Liver (tissue), 9 donors: ENCODE data around the gene HS1BP3. TPM values are rescaled to one million over a fixed set of nuclear protein-coding genes. Genes with fewer than 3 reads are reported as not detected.

Experiments used
- DNase-seq: peaks from one replicate; pipeline ENCODE4 v3.0.0-alpha.2; 2017; ENCODE audit warnings: low spot score
- H3K27ac ChIP-seq, 2 donors: one replicate each; pipeline ENCODE4 v1.7.0; 2013; ENCODE audit warnings: inconsistent platforms in 2 of 2, low read length in 2 of 2, control low read depth in 1 of 2, low read depth in 1 of 2, mild to moderate bottlenecking in 1 of 2
- H3K27me3 ChIP-seq, 4 donors: one replicate each; pipeline versions ENCODE4 v1.6.1 to v1.7.0; 2013; ENCODE audit warnings: low read length in 3 of 4, inconsistent platforms in 1 of 4, mild to moderate bottlenecking in 1 of 4, moderate library complexity in 1 of 4; ENCODE audit not compliant: control insufficient read depth in 4 of 4, insufficient read depth in 4 of 4
- H3K36me3 ChIP-seq, 4 donors: one replicate each; pipeline versions ENCODE4 v1.6.1 to v1.7.0; 2013; ENCODE audit warnings: low read length in 3 of 4, mild to moderate bottlenecking in 3 of 4, low read depth in 1 of 4, moderate library complexity in 1 of 4; ENCODE audit not compliant: control insufficient read depth in 4 of 4, insufficient read depth in 3 of 4
- H3K4me1 ChIP-seq, 4 donors: one replicate each; pipeline versions ENCODE4 v1.6.1 to v1.7.0; 2013; ENCODE audit warnings: low read length in 3 of 4, mild to moderate bottlenecking in 3 of 4, moderate library complexity in 1 of 4; ENCODE audit not compliant: control insufficient read depth in 4 of 4, insufficient read depth in 4 of 4
- H3K4me3 ChIP-seq, 3 donors: one replicate each; pipeline versions ENCODE4 v1.6.1 to v1.7.0; 2013; ENCODE audit warnings: low read length in 3 of 3, control low read depth in 1 of 3, low read depth in 1 of 3, mild to moderate bottlenecking in 1 of 3
- H3K9ac ChIP-seq, 2 donors: one replicate each; pipeline ENCODE4 v1.7.0; 2013; ENCODE audit warnings: low read length in 2 of 2, mild to moderate bottlenecking in 2 of 2, moderate library complexity in 2 of 2, control low read depth in 1 of 2, low read depth in 1 of 2
- H3K9me3 ChIP-seq, 4 donors: one replicate each; pipeline versions ENCODE4 v1.6.1 to v1.7.0; 2013; ENCODE audit warnings: low read length in 3 of 4; ENCODE audit not compliant: control insufficient read depth in 4 of 4
- ATF3 ChIP-seq: IDR thresholded peaks from 2 replicates; pipeline ENCODE4 v1.6.1; 2016; ENCODE audit warnings: antibody characterized with exemption
- CTCF ChIP-seq: fragments of 150-350 bp; IDR thresholded peaks from 2 replicates; pipeline ENCODE4 v1.5.1; 2017; ENCODE audit warnings: improper control_type of control experiment, low read depth, low read length; ENCODE audit not compliant: missing input control
- EGR1 ChIP-seq, 2 donors: IDR thresholded peaks; 2 replicates each; pipeline ENCODE4 v1.6.1; 2016 to 2018; ENCODE audit warnings: antibody characterized with exemption in 2 of 2, low read depth in 2 of 2
- FOXA2 ChIP-seq: IDR thresholded peaks from 2 replicates; pipeline ENCODE4 v1.6.1; 2016; ENCODE audit warnings: antibody characterized with exemption
- GABPA ChIP-seq, 2 donors: IDR thresholded peaks in 1 of 2; conservative IDR thresholded peaks in 1 of 2; 2 replicates each; pipeline ENCODE4 v1.6.1; 2016; ENCODE audit warnings: antibody characterized with exemption in 2 of 2, mild to moderate bottlenecking in 1 of 2, moderate library complexity in 1 of 2
- HNF4G ChIP-seq: IDR thresholded peaks from 2 replicates; pipeline ENCODE4 v1.6.1; 2016; ENCODE audit warnings: antibody characterized with exemption
- JUND ChIP-seq, 2 donors: IDR thresholded peaks; 2 replicates each; pipeline ENCODE4 v1.6.1; 2016; ENCODE audit warnings: antibody characterized with exemption in 2 of 2
- RAD21 ChIP-seq, 2 donors: IDR thresholded peaks; 2 replicates each; pipeline ENCODE4 v1.6.1; 2016; ENCODE audit warnings: antibody characterized with exemption in 2 of 2, mild to moderate bottlenecking in 2 of 2
- REST ChIP-seq: IDR thresholded peaks from 2 replicates; pipeline ENCODE4 v1.6.1; 2016; ENCODE audit warnings: antibody characterized with exemption, mild to moderate bottlenecking
- RXRA ChIP-seq, 2 donors: IDR thresholded peaks; 2 replicates each; pipeline ENCODE4 v1.6.1; 2017 to 2018; ENCODE audit warnings: antibody characterized with exemption in 2 of 2, mild to moderate bottlenecking in 1 of 2
- TAF1 ChIP-seq: conservative IDR thresholded peaks from 2 replicates; pipeline ENCODE4 v1.6.1; 2016; ENCODE audit warnings: antibody characterized with exemption, mild to moderate bottlenecking
- YY1 ChIP-seq: IDR thresholded peaks from 2 replicates; pipeline ENCODE4 v1.6.1; 2016; ENCODE audit warnings: antibody characterized with exemption, mild to moderate bottlenecking
- WGBS: extraction: QIAGEN DNeasy Blood & Tissue Kit; methylation state at CpG from one replicate; pipeline ENCODE4 v1.1.7; 2013; 5-methylcytosine and 5-hydroxymethylcytosine counted together
- polyA plus RNA-seq, 2 donors: library from polyadenylated mRNA; stranded (reverse) in 1 of 2; unstranded in 1 of 2; fragments of 200-250 nt in 1 of 2; fragments of >200 nt in 1 of 2; fragmentation: Nextera tagmentation in 1 of 2; extraction: Ambion mirVana in 1 of 2; gene quantifications; one replicate each; pipeline versions ENCODE4 v1.2.1 to v1.2.3, GENCODE V29; 2013 to 2015
- total RNA-seq, 2 donors: library from RNA; depleted of rRNA; stranded (reverse); fragments of >200 nt; gene quantifications; one replicate each; pipeline ENCODE4 v1.2.3, GENCODE V29; 2014
- TF ChIP-seq, protein P1 (sequence below): IDR thresholded peaks from 2 replicates; pipeline ENCODE4 v1.6.1; 2016; ENCODE audit warnings: antibody characterized with exemption
- donor health status: healthy.
- donor health status: healthy.
- donor health status: healthy.
- donor health status: healthy.
- donor health status: healthy.

HS1BP3 gene
- total and polyA plus RNA-seq, 4 donors: 7.7 to 15.4 (median 10.9) TPM

DNA sequence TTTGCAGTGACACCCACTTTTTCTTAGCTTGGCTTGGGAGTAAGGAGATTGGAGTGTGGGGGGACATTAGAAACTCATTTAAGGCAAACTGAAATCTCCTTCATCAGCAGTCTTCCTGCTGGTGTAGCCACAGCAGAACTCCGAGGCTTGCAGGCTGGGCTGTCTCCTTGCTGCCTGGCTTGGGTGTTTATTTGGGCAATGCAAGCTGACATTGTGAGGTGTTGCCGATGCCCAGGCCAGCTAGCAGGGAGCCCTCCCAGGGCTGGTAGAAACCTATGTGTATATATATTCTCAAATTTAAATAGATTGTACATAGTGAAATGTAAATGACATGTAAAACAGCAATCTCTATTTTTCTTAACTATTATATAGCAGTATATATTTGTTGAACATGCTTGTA lies 27.9 kb upstream of the HS1BP3 start:
- no peaks in the 10 kb centered on the region for H3K36me3 ChIP-seq
- no peak overlapping the region for H3K27ac ChIP-seq
- H3K9ac ChIP-seq: no peak overlapping the region
- DNase-seq: no peak
- TF ChIP-seq CTCF (no peak), JUND (IDR thresholded peaks at IDR 0.05) (no peak), FOXA2 (no peak), EGR1 (IDR thresholded peaks at IDR 0.05; ENCODE audit: low read depth in 2 of 2) (no peak)
- H3K4me1 ChIP-seq: peaks cover 21 to 48% (median 29%) of the 10 kb centered on the region in 4 donors
- WGBS: 81% methylated on average over 2 of the region's 2 CpGs
- no peaks in the 10 kb centered on the region for H3K9me3 ChIP-seq
- no peaks in the 10 kb centered on the region for H3K27me3 ChIP-seq
- no peak overlapping the region for H3K4me3 ChIP-seq

GRCh38 chr2:20678086-20678395 lies 27.1 kb upstream of the HS1BP3 start:
- 96% methylated on average over 1 of the region's 1 CpG for WGBS
- DNase-seq: no peak
- H3K27me3 ChIP-seq: no peaks in the 10 kb centered on the region
- peak overlapping the region; percentile 25 to 55 for H3K27ac ChIP-seq
- no peak overlapping the region for H3K4me3 ChIP-seq
- H3K4me1 ChIP-seq: peaks cover 21 to 48% (median 28%) of the 10 kb centered on the region in 4 donors
- H3K9me3 ChIP-seq: no peaks in the 10 kb centered on the region
- TF ChIP-seq TAF1: no peak
- no peak for TF ChIP-seq CTCF
- no peak for TF ChIP-seq REST
- no peak for TF ChIP-seq GABPA (IDR thresholded peaks at IDR 0.05 in 1 of 2, conservative IDR thresholded peaks at IDR 0.05 in 1 of 2)
- no peak for TF ChIP-seq YY1
- no peak for TF ChIP-seq RXRA (IDR thresholded peaks at IDR 0.05)
- TF ChIP-seq ATF3: no peak
- no peak for TF ChIP-seq FOXA2
- TF ChIP-seq, protein P1, sequence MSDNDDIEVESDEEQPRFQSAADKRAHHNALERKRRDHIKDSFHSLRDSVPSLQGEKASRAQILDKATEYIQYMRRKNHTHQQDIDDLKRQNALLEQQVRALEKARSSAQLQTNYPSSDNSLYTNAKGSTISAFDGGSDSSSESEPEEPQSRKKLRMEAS: no peak
- no peak for TF ChIP-seq HNF4G
- no peak for TF ChIP-seq RAD21 (IDR thresholded peaks at IDR 0.05)
- H3K36me3 ChIP-seq: no peaks in the 10 kb centered on the region
- H3K9ac ChIP-seq: no peak overlapping the region
